Neural cell (in vitro differentiated cells): ENCODE measurements around the gene ALDH1A3. TPM values are rescaled to one million over a fixed set of nuclear protein-coding genes. Genes with fewer than 3 reads are reported as not detected.

Experiments
- H2AFZ ChIP-seq: fragments of 200-600, 300-800 bp; sonication (generic), shearing (Covaris generic); 2 replicates; pipeline ENCODE4 v1.6.0; 2014; ENCODE audit warnings: low read depth, mild to moderate bottlenecking, antibody characterized with exemption, low read length, moderate library complexity
- H3F3A ChIP-seq: fragments of 200-600 bp; shearing (Covaris generic); 2 replicates; pipeline ENCODE4 v1.6.1; 2016; ENCODE audit warnings: mild to moderate bottlenecking, moderate library complexity, mixed read lengths, antibody characterized with exemption, low read length; ENCODE audit not compliant: insufficient read depth, poor library complexity, severe bottlenecking
- H3K27ac ChIP-seq: fragments of 200-600, 300-800 bp; sonication (generic), shearing (Covaris generic); 2 replicates; pipeline ENCODE4 v1.5.1; 2014; ENCODE audit warnings: mild to moderate bottlenecking, low read length, moderate library complexity
- H3K27me3 ChIP-seq: fragments of 300-800, 200-600 bp; sonication (generic), shearing (Covaris generic); 2 replicates; pipeline ENCODE4 v1.6.0; 2014; ENCODE audit warnings: mild to moderate bottlenecking, low read depth, low read length, moderate library complexity; ENCODE audit not compliant: insufficient read depth
- H3K36me3 ChIP-seq: fragments of 300-800, 200-600 bp; sonication (generic), shearing (Covaris generic); 2 replicates; pipeline ENCODE4 v1.5.1; 2014; ENCODE audit warnings: mild to moderate bottlenecking, antibody characterized with exemption, low read length, moderate library complexity; ENCODE audit not compliant: insufficient read depth
- H3K4me2 ChIP-seq: fragments of 300-800, 200-600 bp; sonication (generic), shearing (Covaris generic); 2 replicates; pipeline ENCODE4 v1.6.0; 2014; ENCODE audit warnings: mild to moderate bottlenecking, low read length
- H3K4me3 ChIP-seq: fragments of 300-800, 200-600 bp; sonication (generic), shearing (Covaris generic); 2 replicates; pipeline ENCODE4 v1.5.1; 2014; ENCODE audit warnings: mild to moderate bottlenecking, low read length, moderate library complexity
- H3K79me2 ChIP-seq: fragments of 200-600 bp; shearing (Covaris generic); replicated peaks from 2 replicates; pipeline ENCODE4 v1.6.0; 2014; ENCODE audit warnings: mild to moderate bottlenecking, low read length, moderate library complexity; ENCODE audit not compliant: insufficient read depth
- H3K9ac ChIP-seq: fragments of 300-800, 200-600 bp; sonication (generic), shearing (Covaris generic); 2 replicates; pipeline ENCODE4 v1.6.1; 2016; ENCODE audit warnings: mild to moderate bottlenecking, low read length, mixed read lengths
- H3K9me2 ChIP-seq: fragments of 200-600 bp; shearing (Covaris generic); 2 replicates; pipeline ENCODE4 v1.6.1; 2016; ENCODE audit warnings: mild to moderate bottlenecking, low read length, mixed read lengths; ENCODE audit not compliant: insufficient read depth
- H3K9me3 ChIP-seq: fragments of 200-600, 300-800 bp; sonication (generic), shearing (Covaris generic); 2 replicates; pipeline ENCODE4 v1.6.1; 2016; ENCODE audit warnings: mild to moderate bottlenecking, mixed run types, low read length, moderate library complexity, mixed read lengths
- H4K20me1 ChIP-seq: fragments of 200-600 bp; shearing (Covaris generic); 2 replicates; pipeline ENCODE4 v1.6.1; 2016; ENCODE audit warnings: mild to moderate bottlenecking, mixed run types; ENCODE audit not compliant: insufficient read depth
- EP300 ChIP-seq: fragments of 450-650 bp; conservative IDR thresholded peaks from 2 replicates; pipeline ENCODE4 v1.6.1; 2014; ENCODE audit warnings: antibody characterized with exemption, mild to moderate bottlenecking, moderate library complexity; ENCODE audit not compliant: poor library complexity, severe bottlenecking
- EZH2 ChIP-seq: fragments of 200-600, 300-800 bp; shearing (Covaris generic), sonication (generic); IDR thresholded peaks from 2 replicates; pipeline ENCODE4 v1.6.1; 2014; ENCODE audit warnings: antibody characterized with exemption, low read length, borderline replicate concordance, mild to moderate bottlenecking; ENCODE audit not compliant: insufficient read depth, poor library complexity, severe bottlenecking
- MXI1 ChIP-seq: fragments of 450-650 bp; conservative IDR thresholded peaks from 2 replicates; pipeline ENCODE4 v1.6.1; 2014; ENCODE audit warnings: antibody characterized with exemption, mild to moderate bottlenecking; ENCODE audit not compliant: poor library complexity, severe bottlenecking
- POLR2AphosphoS5 ChIP-seq: IDR thresholded peaks from 2 replicates; pipeline ENCODE4 v1.6.1; 2012
- RAD21 ChIP-seq: fragments of 450-650 bp; conservative IDR thresholded peaks from 2 replicates; pipeline ENCODE4 v1.6.1; 2014; ENCODE audit warnings: antibody characterized with exemption, mild to moderate bottlenecking, moderate library complexity
- SMC3 ChIP-seq: fragments of 450-650 bp; conservative IDR thresholded peaks from 2 replicates; pipeline ENCODE4 v1.6.1; 2014; ENCODE audit warnings: antibody characterized with exemption, mild to moderate bottlenecking, moderate library complexity; ENCODE audit not compliant: poor library complexity
- TAF1 ChIP-seq: IDR thresholded peaks from 2 replicates; pipeline ENCODE4 v1.6.1; 2012; ENCODE audit warnings: low read depth
- polyA plus RNA-seq: library from polyadenylated mRNA; depleted of rRNA; stranded (reverse); fragments of >200 nt; gene quantifications from 2 replicates; pipeline ENCODE4 v1.2.3, GENCODE V29; 2014
- TF ChIP-seq, protein P1 (sequence below): fragments of 450-650 bp; IDR thresholded peaks from 2 replicates; pipeline ENCODE4 v1.5.1; 2014; ENCODE audit warnings: antibody characterized with exemption, mild to moderate bottlenecking, moderate library complexity; ENCODE audit not compliant: poor library complexity, severe bottlenecking
- TF ChIP-seq, protein P2 (sequence below): IDR thresholded peaks from 2 replicates; pipeline ENCODE4 v1.6.1; 2012; ENCODE audit warnings: borderline replicate concordance

The ALDH1A3 gene
- polyA plus RNA-seq, 1 donor from 2014 or later, result 0.06 TPM

DNA sequence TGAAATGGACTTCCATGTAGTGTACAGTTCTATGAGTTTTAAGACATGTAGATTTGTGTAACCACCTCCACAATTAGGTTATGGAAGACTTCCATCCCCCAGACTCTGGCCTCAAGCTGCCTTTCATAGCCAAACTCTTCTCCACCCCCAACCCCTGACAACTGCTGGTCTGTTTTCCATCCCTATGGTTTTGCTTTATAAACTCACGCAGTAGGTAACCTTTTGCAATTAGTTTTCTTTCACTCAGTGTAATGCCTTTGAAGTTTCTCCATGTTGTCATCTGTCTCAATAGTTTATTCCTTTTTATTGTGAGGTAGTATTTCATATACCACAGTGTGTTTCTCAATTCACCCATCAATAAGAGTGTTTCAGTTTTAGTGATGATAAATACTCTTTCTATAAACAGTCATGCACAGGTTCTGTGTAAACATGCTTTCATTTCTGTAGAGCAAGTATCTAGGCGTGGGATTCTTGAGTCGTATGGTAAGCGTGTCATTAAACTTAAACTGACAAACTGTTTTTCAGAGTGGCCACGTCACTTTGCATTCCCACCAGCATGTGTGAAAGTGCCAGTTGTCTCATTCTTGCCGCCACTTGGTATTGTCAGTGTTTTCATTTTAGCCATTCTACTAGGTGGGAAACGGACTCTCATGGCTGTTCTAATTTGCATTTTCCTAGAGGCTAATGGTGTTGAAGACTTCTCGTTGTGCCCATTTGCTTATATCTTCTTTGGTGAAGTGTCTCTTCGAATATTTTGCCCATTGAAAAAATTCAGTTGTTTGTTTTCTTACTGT is 47.3 kb upstream of the ALDH1A3 start:
- TF ChIP-seq, protein P1, sequence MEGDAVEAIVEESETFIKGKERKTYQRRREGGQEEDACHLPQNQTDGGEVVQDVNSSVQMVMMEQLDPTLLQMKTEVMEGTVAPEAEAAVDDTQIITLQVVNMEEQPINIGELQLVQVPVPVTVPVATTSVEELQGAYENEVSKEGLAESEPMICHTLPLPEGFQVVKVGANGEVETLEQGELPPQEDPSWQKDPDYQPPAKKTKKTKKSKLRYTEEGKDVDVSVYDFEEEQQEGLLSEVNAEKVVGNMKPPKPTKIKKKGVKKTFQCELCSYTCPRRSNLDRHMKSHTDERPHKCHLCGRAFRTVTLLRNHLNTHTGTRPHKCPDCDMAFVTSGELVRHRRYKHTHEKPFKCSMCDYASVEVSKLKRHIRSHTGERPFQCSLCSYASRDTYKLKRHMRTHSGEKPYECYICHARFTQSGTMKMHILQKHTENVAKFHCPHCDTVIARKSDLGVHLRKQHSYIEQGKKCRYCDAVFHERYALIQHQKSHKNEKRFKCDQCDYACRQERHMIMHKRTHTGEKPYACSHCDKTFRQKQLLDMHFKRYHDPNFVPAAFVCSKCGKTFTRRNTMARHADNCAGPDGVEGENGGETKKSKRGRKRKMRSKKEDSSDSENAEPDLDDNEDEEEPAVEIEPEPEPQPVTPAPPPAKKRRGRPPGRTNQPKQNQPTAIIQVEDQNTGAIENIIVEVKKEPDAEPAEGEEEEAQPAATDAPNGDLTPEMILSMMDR, result no peak
- TF ChIP-seq POLR2AphosphoS5 (no peak), TAF1 (no peak), EZH2 (no peak), RAD21 (no peak), EP300 (no peak)
- TF ChIP-seq, protein P2, sequence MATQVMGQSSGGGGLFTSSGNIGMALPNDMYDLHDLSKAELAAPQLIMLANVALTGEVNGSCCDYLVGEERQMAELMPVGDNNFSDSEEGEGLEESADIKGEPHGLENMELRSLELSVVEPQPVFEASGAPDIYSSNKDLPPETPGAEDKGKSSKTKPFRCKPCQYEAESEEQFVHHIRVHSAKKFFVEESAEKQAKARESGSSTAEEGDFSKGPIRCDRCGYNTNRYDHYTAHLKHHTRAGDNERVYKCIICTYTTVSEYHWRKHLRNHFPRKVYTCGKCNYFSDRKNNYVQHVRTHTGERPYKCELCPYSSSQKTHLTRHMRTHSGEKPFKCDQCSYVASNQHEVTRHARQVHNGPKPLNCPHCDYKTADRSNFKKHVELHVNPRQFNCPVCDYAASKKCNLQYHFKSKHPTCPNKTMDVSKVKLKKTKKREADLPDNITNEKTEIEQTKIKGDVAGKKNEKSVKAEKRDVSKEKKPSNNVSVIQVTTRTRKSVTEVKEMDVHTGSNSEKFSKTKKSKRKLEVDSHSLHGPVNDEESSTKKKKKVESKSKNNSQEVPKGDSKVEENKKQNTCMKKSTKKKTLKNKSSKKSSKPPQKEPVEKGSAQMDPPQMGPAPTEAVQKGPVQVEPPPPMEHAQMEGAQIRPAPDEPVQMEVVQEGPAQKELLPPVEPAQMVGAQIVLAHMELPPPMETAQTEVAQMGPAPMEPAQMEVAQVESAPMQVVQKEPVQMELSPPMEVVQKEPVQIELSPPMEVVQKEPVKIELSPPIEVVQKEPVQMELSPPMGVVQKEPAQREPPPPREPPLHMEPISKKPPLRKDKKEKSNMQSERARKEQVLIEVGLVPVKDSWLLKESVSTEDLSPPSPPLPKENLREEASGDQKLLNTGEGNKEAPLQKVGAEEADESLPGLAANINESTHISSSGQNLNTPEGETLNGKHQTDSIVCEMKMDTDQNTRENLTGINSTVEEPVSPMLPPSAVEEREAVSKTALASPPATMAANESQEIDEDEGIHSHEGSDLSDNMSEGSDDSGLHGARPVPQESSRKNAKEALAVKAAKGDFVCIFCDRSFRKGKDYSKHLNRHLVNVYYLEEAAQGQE, result no peak
- Histone ChIP-seq H3K27me3 (no peaks in the 10 kb centered on the region), H3K36me3 (no peaks in the 10 kb centered on the region), H3K79me2 (no peaks in the 10 kb centered on the region), H2AFZ (no peak overlapping the region), H3K9me2 (no peaks in the 10 kb centered on the region), H3K9me3 (no peaks in the 10 kb centered on the region), H3K9ac (no peak overlapping the region), H3K4me3 (no peak overlapping the region), H3K4me2 (no peak overlapping the region), H3K27ac (no peak overlapping the region), H4K20me1 (no peaks in the 10 kb centered on the region), H3F3A (no peaks in the 10 kb centered on the region)

DNA sequence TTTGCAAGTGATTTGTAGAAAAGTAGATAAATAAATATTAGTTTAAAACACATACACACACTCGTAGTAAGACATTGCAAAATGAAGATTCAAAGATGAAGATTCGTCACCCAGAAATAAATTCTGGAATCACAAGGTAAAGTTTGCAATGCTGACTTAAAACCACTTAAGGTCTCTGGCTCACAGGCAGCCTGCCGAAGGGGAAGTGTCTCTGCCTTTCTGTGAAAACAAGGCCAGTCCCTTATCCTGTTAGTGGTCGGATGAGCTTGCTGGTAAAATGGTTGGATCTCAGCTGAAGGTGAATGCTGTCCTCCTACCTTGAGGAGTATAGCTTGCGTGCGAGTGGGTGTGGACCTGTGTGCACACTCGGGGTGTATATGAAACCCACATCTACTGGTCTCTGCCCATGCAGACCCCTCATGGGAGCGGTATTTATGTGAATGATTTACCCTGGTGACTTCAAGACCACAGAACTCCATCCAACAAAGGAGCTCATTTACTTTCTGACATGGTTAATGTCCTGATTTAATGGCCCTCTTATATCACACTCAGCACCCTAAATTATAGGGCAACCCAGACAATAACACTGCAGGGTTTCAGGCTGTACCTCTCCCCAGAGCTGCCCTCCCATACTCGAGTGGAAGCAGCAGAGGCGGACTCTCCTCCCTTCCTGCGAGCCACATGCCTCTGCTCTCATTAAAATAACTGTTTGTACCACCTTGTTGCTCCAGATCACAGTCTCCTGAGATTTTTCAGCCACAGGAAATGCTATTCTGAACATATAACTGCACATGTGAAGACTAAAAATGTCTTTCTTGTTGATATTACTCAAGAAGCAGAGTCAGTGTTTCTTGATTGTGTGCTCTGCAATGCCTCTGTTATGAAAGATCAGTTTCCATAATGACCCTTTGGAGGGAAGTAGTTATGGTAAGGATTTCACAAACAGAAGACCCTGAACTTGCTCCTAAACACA is 45.9 kb upstream of the ALDH1A3 start:
- H2AFZ ChIP-seq, result no peak overlapping the region
- H3K27me3 ChIP-seq, result no peaks in the 10 kb centered on the region
- no peak overlapping the region for H3K9ac ChIP-seq
- no peaks in the 10 kb centered on the region for H3F3A ChIP-seq
- H3K9me3 ChIP-seq, result no peaks in the 10 kb centered on the region
- H3K36me3 ChIP-seq, result no peaks in the 10 kb centered on the region
- H4K20me1 ChIP-seq, result no peaks in the 10 kb centered on the region
- H3K79me2 ChIP-seq, result no peaks in the 10 kb centered on the region
- no peak overlapping the region for H3K4me3 ChIP-seq
- no peak for TF ChIP-seq TAF1
- no peak for TF ChIP-seq RAD21
- TF ChIP-seq, protein P1, result no peak
- no peak for TF ChIP-seq EZH2
- no peak for TF ChIP-seq POLR2AphosphoS5
- no peak for TF ChIP-seq MXI1
- no peak for TF ChIP-seq SMC3
- TF ChIP-seq, protein P2, result no peak
- no peak for TF ChIP-seq EP300
- no peak overlapping the region for H3K4me2 ChIP-seq
- H3K9me2 ChIP-seq, result no peaks in the 10 kb centered on the region
- no peak overlapping the region for H3K27ac ChIP-seq
